H9 (cell line): ENCODE results near the gene TTC28. TPM values are rescaled to one million over a fixed set of nuclear protein-coding genes. Genes with fewer than 3 reads are reported as not detected.

Experiments used
- DNase-seq: peaks from one replicate; pipeline ENCODE4 v3.0.0-alpha.2; 2017
- H2AFZ ChIP-seq: one replicate; pipeline ENCODE4 v1.6.1; 2013; ENCODE audit warnings: mild to moderate bottlenecking, low read length, control low read depth, moderate library complexity
- H2AK5ac ChIP-seq: 2 replicates; pipeline ENCODE4 v1.6.1; 2013; ENCODE audit warnings: low read length, control low read depth, mixed read lengths; ENCODE audit not compliant: insufficient read length
- H2BK120ac ChIP-seq: one replicate; pipeline ENCODE4 v1.6.1; 2013; ENCODE audit warnings: low read depth, mild to moderate bottlenecking, low read length, control low read depth, inconsistent platforms; ENCODE audit not compliant: poor library complexity, severe bottlenecking
- H2BK12ac ChIP-seq: 2 replicates; pipeline ENCODE4 v1.6.1; 2013; ENCODE audit warnings: low read length, control low read depth, mixed read lengths, low read depth; ENCODE audit not compliant: insufficient read length
- H2BK15ac ChIP-seq: 2 replicates; pipeline ENCODE4 v1.6.1; 2013; ENCODE audit warnings: low read depth, low read length, control low read depth
- H2BK20ac ChIP-seq: one replicate; pipeline ENCODE4 v1.6.1; 2013; ENCODE audit warnings: low read depth, mild to moderate bottlenecking, low read length, control low read depth, inconsistent platforms; ENCODE audit not compliant: poor library complexity, severe bottlenecking
- H2BK5ac ChIP-seq: 2 replicates; pipeline ENCODE4 v1.6.1; 2013; ENCODE audit warnings: low read length, control low read depth, mixed read lengths; ENCODE audit not compliant: insufficient read length
- H3K14ac ChIP-seq: 2 replicates; pipeline ENCODE4 v1.6.1; 2013; ENCODE audit warnings: low read length, control low read depth; ENCODE audit not compliant: insufficient read depth
- H3K18ac ChIP-seq: 2 replicates; pipeline ENCODE4 v1.6.1; 2013; ENCODE audit warnings: low read depth, mild to moderate bottlenecking, mixed read lengths, low read length, control low read depth; ENCODE audit not compliant: insufficient read length
- H3K23ac ChIP-seq: 2 replicates; pipeline ENCODE4 v1.6.1; 2013; ENCODE audit warnings: low read length, control low read depth, mixed read lengths, low read depth; ENCODE audit not compliant: insufficient read length
- H3K23me2 ChIP-seq: 2 replicates; pipeline ENCODE4 v1.6.1; 2013; ENCODE audit warnings: low read depth, mild to moderate bottlenecking, mixed read lengths, low read length, control low read depth; ENCODE audit not compliant: insufficient read length, poor library complexity, severe bottlenecking
- H3K27ac ChIP-seq: 2 replicates; pipeline ENCODE4 v1.5.1; 2013; ENCODE audit warnings: low read length, control low read depth, mixed read lengths, low read depth; ENCODE audit not compliant: insufficient read length
- H3K27me3 ChIP-seq: 2 replicates; pipeline ENCODE4 v1.6.1; 2013; ENCODE audit warnings: low read length, control low read depth, inconsistent platforms; ENCODE audit not compliant: insufficient read depth
- H3K4ac ChIP-seq: 2 replicates; pipeline ENCODE4 v1.6.1; 2013; ENCODE audit warnings: low read depth, mild to moderate bottlenecking, control low read depth, inconsistent platforms, low read length, moderate library complexity
- H3K4me1 ChIP-seq: 2 replicates; pipeline ENCODE4 v1.6.1; 2013; ENCODE audit warnings: low read length, control low read depth, inconsistent platforms; ENCODE audit not compliant: insufficient read depth
- H3K4me2 ChIP-seq: 2 replicates; pipeline ENCODE4 v1.6.1; 2013; ENCODE audit warnings: low read length, control low read depth, mixed read lengths; ENCODE audit not compliant: insufficient read length, insufficient read depth
- H3K56ac ChIP-seq: 2 replicates; pipeline ENCODE4 v1.6.1; 2013; ENCODE audit warnings: low read depth, mild to moderate bottlenecking, mixed read lengths, low read length, control low read depth; ENCODE audit not compliant: insufficient read length
- H3K79me1 ChIP-seq: 2 replicates; pipeline ENCODE4 v1.6.1; 2013; ENCODE audit warnings: low read depth, mild to moderate bottlenecking, moderate library complexity, low read length, control low read depth, inconsistent platforms; ENCODE audit not compliant: insufficient read depth, poor library complexity, severe bottlenecking
- H3K79me2 ChIP-seq: 2 replicates; pipeline ENCODE4 v1.6.1; 2013; ENCODE audit warnings: low read length, control low read depth, inconsistent platforms; ENCODE audit not compliant: insufficient read depth
- H3K9ac ChIP-seq: 2 replicates; pipeline ENCODE4 v1.6.1; 2013; ENCODE audit warnings: low read length, control low read depth, mixed read lengths; ENCODE audit not compliant: insufficient read length; ENCODE audit errors: extremely low read depth
- H3K9me3 ChIP-seq: one replicate; pipeline ENCODE4 v1.6.1; 2013; ENCODE audit warnings: low read depth, low read length, inconsistent platforms; ENCODE audit not compliant: control insufficient read depth
- H3T11ph ChIP-seq: one replicate; pipeline ENCODE4 v1.6.1; 2013; ENCODE audit warnings: mild to moderate bottlenecking, low read length, control low read depth, inconsistent platforms
- H4K20me1 ChIP-seq: one replicate; pipeline ENCODE4 v1.6.1; 2013; ENCODE audit not compliant: control insufficient read depth, insufficient read length, insufficient read depth
- H4K5ac ChIP-seq: 2 replicates; pipeline ENCODE4 v1.6.1; 2013; ENCODE audit warnings: low read depth, mild to moderate bottlenecking, mixed read lengths, low read length, control low read depth; ENCODE audit not compliant: insufficient read length
- H4K8ac ChIP-seq: replicated peaks from 2 replicates; pipeline ENCODE4 v1.6.1; 2013; ENCODE audit warnings: low read length, control low read depth, mixed read lengths, low read depth; ENCODE audit not compliant: insufficient read length
- H4K91ac ChIP-seq: 2 replicates; pipeline ENCODE4 v1.6.1; 2013; ENCODE audit warnings: low read depth, mild to moderate bottlenecking, moderate library complexity, mixed read lengths, low read length, control low read depth; ENCODE audit not compliant: insufficient read length
- H3K27ac Mint-ChIP-seq, 3 experiments: 2 replicates in 2 of 3; 3 replicates in 1 of 3; pipeline ENCODE4 v1.8.0; 2020 to 2021; ENCODE audit warnings: mixed read lengths in 3 of 3, mild to moderate bottlenecking in 1 of 3, moderate library complexity in 1 of 3
- H3K27me3 Mint-ChIP-seq: 2 replicates; pipeline ENCODE4 v1.8.0; 2021; ENCODE audit warnings: low read depth, mild to moderate bottlenecking, moderate library complexity, mixed read lengths
- H3K36me3 Mint-ChIP-seq, 3 experiments: 2 replicates in 2 of 3; 3 replicates in 1 of 3; pipeline ENCODE4 v1.8.0; 2020 to 2021; ENCODE audit warnings: low read depth in 3 of 3, mixed read lengths in 3 of 3; ENCODE audit not compliant: insufficient read depth in 1 of 3
- H3K4me1 Mint-ChIP-seq, 2 experiments: 2 replicates each; pipeline ENCODE4 v1.8.0; 2020; ENCODE audit warnings: mixed read lengths in 2 of 2
- H3K4me3 Mint-ChIP-seq, 2 experiments: 2 replicates in 1 of 2; 3 replicates in 1 of 2; pipeline ENCODE4 v1.8.0; 2020 to 2021; ENCODE audit warnings: mild to moderate bottlenecking in 2 of 2, mixed read lengths in 2 of 2, moderate library complexity in 1 of 2
- H3K9me3 Mint-ChIP-seq, 2 experiments: 2 replicates in 1 of 2; 3 replicates in 1 of 2; pipeline ENCODE4 v1.8.0; 2020; ENCODE audit warnings: mild to moderate bottlenecking in 2 of 2, mixed read lengths in 2 of 2, moderate library complexity in 1 of 2
- total RNA-seq: library from RNA; stranded (reverse); gene quantifications from 2 replicates; pipeline ENCODE4 v1.2.1, GENCODE V29; 2021
- TF ChIP-seq, protein P1 (sequence below): fragments of 200-600 bp; sonication (generic); conservative IDR thresholded peaks from 3 replicates; pipeline ENCODE4 v1.8.0; 2021; ENCODE audit warnings: antibody characterized with exemption, mild to moderate bottlenecking

TTC28 gene
- total RNA-seq, 1 experiment from 2014 or later = 13.6 TPM

DNA sequence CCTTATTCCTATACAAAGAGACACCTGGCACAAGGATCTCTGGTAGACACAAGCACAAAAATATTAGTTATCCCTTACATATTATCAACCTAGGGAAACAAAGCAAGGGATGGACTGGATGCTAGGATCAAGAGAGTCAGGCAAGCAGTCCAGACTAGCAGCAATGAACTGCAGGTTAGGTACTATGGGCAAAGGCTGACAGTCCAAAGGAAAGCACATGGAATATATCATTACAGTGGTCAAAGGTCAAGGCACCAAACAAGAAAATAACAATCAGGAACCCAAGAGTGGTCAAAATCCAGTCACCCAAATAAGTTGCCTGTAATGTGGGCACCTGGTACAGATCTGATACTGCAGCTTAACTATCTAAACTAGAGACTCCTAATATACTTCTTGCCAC, 77.7 kb downstream of the TTC28 start:
- Histone ChIP-seq H4K8ac (no peak overlapping the region), H4K20me1 (no peaks in the 10 kb centered on the region), H2BK15ac (no peak overlapping the region), H3K79me1 (no peaks in the 10 kb centered on the region), H3K23ac (no peak overlapping the region), H2AK5ac (no peak overlapping the region), H2BK120ac (no peak overlapping the region), H3K9ac (no peak overlapping the region), H3K4me2 (no peak overlapping the region), H3K4ac (no peak overlapping the region), H3K56ac (no peak overlapping the region), H3T11ph (no peak overlapping the region), H2BK12ac (no peak overlapping the region), H2BK5ac (no peak overlapping the region), H3K4me1 (no peaks in the 10 kb centered on the region), H2AFZ (no peak overlapping the region), H3K23me2 (no peaks in the 10 kb centered on the region), H3K79me2 (no peaks in the 10 kb centered on the region), H4K5ac (no peak overlapping the region), H4K91ac (no peak overlapping the region), H3K9me3 (no peaks in the 10 kb centered on the region), H3K18ac (no peak overlapping the region), H2BK20ac (no peak overlapping the region), H3K14ac (no peak overlapping the region), H3K27me3 (no peaks in the 10 kb centered on the region), H3K27ac (no peak overlapping the region)
- Mint-ChIP-seq H3K36me3 (no peaks in the 10 kb centered on the region), H3K27ac (no peak overlapping the region), H3K27me3 (no peaks in the 10 kb centered on the region), H3K4me1 (peaks cover 0 to 5% of the 10 kb centered on the region in 2 experiments; a peak in 2 of 4 replicates), H3K4me3 (no peak overlapping the region), H3K9me3 (no peaks in the 10 kb centered on the region)
- TF ChIP-seq, protein P1, sequence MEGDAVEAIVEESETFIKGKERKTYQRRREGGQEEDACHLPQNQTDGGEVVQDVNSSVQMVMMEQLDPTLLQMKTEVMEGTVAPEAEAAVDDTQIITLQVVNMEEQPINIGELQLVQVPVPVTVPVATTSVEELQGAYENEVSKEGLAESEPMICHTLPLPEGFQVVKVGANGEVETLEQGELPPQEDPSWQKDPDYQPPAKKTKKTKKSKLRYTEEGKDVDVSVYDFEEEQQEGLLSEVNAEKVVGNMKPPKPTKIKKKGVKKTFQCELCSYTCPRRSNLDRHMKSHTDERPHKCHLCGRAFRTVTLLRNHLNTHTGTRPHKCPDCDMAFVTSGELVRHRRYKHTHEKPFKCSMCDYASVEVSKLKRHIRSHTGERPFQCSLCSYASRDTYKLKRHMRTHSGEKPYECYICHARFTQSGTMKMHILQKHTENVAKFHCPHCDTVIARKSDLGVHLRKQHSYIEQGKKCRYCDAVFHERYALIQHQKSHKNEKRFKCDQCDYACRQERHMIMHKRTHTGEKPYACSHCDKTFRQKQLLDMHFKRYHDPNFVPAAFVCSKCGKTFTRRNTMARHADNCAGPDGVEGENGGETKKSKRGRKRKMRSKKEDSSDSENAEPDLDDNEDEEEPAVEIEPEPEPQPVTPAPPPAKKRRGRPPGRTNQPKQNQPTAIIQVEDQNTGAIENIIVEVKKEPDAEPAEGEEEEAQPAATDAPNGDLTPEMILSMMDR = no peak
- DNase-seq = no peak
